Ovary (tissue), 3 donors: ENCODE results near the gene KIAA1217.

Source experiments
- EP300 ChIP-seq: sonication (generic); formaldehyde crosslinking; IDR thresholded peaks from one replicate; pipeline ENCODE4 v1.6.1; 2017; ENCODE audit warnings: antibody characterized with exemption
- TF ChIP-seq, protein P1 (sequence below), 3 donors: fragments of 450-650 bp in 2 of 3; fragments of 200-600 bp in 1 of 3; IDR thresholded peaks; one replicate each; pipeline versions ENCODE4 v1.5.1 to v1.8.0; 2016 to 2022; ENCODE audit warnings: antibody characterized with exemption in 3 of 3, mild to moderate bottlenecking in 1 of 3
- donor health status: DM: no; HTN: no; CAD: no.

DNA sequence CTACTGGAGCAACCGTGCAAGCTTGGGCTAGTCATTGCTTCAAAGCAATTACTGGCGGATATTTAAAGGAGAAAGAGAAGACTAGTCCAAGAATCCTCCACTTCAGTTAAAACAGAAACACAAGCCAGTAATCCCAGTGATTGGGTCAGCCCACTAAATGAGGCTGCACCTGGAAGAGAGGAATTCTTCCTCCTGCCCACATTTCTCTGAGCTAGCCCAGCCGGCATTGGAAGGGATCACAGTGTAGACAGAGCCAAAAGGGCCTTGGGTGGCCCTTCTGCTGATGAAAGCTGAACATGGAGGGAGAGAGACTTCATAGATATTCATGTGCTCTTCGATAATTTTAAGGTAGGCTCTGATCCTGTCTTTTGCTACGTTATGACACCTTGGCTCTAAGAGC, 228.4 kb downstream of the KIAA1217 start:
- TF ChIP-seq, protein P1, sequence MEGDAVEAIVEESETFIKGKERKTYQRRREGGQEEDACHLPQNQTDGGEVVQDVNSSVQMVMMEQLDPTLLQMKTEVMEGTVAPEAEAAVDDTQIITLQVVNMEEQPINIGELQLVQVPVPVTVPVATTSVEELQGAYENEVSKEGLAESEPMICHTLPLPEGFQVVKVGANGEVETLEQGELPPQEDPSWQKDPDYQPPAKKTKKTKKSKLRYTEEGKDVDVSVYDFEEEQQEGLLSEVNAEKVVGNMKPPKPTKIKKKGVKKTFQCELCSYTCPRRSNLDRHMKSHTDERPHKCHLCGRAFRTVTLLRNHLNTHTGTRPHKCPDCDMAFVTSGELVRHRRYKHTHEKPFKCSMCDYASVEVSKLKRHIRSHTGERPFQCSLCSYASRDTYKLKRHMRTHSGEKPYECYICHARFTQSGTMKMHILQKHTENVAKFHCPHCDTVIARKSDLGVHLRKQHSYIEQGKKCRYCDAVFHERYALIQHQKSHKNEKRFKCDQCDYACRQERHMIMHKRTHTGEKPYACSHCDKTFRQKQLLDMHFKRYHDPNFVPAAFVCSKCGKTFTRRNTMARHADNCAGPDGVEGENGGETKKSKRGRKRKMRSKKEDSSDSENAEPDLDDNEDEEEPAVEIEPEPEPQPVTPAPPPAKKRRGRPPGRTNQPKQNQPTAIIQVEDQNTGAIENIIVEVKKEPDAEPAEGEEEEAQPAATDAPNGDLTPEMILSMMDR (IDR thresholded peaks at IDR 0.05) = no peak
- no peak for TF ChIP-seq EP300
